Measurements from ENCODE around the gene PLCL1. TPM values are rescaled to one million over a fixed set of nuclear protein-coding genes. Genes with fewer than 3 reads are reported as not detected.

The PLCL1 gene
- total and polyA plus RNA-seq, 10 of the 15 experiments (the other 5 are each of a cell fraction or from before 2014, with no cell fraction given), result 0.03 to 1.5 (median 0.22) TPM

GRCh38 chr2:197760293-197760657 lies 44.1 kb upstream of the PLCL1 start:
- ChIA-PET POLR2A (no interaction called here), SMC1A (ENCODE audit: uncharacterized antibody, unreplicated experiment) (no interaction called here), RAD21 (ENCODE audit: unreplicated experiment) (no interaction called here), CTCF (no interaction called here)
- no peak overlapping the region for H3K9ac ChIP-seq (ENCODE audit: control insufficient read depth, insufficient read depth, low read length)
- H3K9me3 ChIP-seq (replicated peaks; ENCODE audit: control insufficient read depth, insufficient read depth, low read length), result peaks cover 5% of the 10 kb centered on the region; the same call in 2 of the 3 replicates
- no peaks in the 10 kb centered on the region for H3K4me1 ChIP-seq (ENCODE audit: control insufficient read depth, insufficient read depth, low read length)
- BruUV-seq (replicated peaks), result no TSS peak
- no peak for FAIRE-seq
- no peak overlapping the region for H2AFZ ChIP-seq (ENCODE audit: control insufficient read depth, low read depth, low read length)
- no peaks in the 10 kb centered on the region for H3K36me3 ChIP-seq (ENCODE audit: control insufficient read depth in 2 of 2, insufficient read depth in 2 of 2, low read length in 1 of 2)
- no peaks in the 10 kb centered on the region for H4K20me1 ChIP-seq (ENCODE audit: control insufficient read depth, insufficient read depth)
- no peak overlapping the region for H3K4me2 ChIP-seq (ENCODE audit: control insufficient read depth, insufficient read depth)
- no peaks in the 10 kb centered on the region for H3K79me2 ChIP-seq (ENCODE audit: control insufficient read depth, insufficient read depth, low read length)
- DNase-seq (ENCODE audit: low read depth, low spot score), result no peak
- in situ Hi-C loops (cut with MboI), result no loop called here
- intact Hi-C loops (cut with micrococcal nuclease; ENCODE audit: unreplicated experiment), result no loop called here
- no peak overlapping the region for H3K27ac ChIP-seq (ENCODE audit: control insufficient read depth, insufficient read depth)
- no peak for ATAC-seq
- no peaks in the 10 kb centered on the region for H3K27me3 ChIP-seq (replicated peaks in 1 of 2; ENCODE audit: control insufficient read depth in 2 of 2, insufficient read depth in 2 of 2, low read length in 1 of 2)
- no peak overlapping the region for H3K4me3 ChIP-seq
- WGBS (ENCODE audit: insufficient coverage, insufficient replicate concordance, low lambda C conversion rate, missing lambda C conversion rate), result 14% methylated on average over 3 of the region's 3 CpGs
- TF ChIP-seq ZNF207 (IDR thresholded peaks at IDR 0.05; ENCODE audit: borderline replicate concordance), result no peak
- no peak for TF ChIP-seq GABPA (IDR thresholded peaks at IDR 0.05; ENCODE audit: low read depth)
- TF ChIP-seq MTA3 (IDR thresholded peaks at IDR 0.05; ENCODE audit: borderline replicate concordance, low read length), result no peak
- TF ChIP-seq POU2F2 (IDR thresholded peaks at IDR 0.05; ENCODE audit: borderline replicate concordance, low read depth, low read length), result no peak
- no peak for TF ChIP-seq IRF5 (IDR thresholded peaks at IDR 0.05; ENCODE audit: borderline replicate concordance)
- TF ChIP-seq, protein P1, sequence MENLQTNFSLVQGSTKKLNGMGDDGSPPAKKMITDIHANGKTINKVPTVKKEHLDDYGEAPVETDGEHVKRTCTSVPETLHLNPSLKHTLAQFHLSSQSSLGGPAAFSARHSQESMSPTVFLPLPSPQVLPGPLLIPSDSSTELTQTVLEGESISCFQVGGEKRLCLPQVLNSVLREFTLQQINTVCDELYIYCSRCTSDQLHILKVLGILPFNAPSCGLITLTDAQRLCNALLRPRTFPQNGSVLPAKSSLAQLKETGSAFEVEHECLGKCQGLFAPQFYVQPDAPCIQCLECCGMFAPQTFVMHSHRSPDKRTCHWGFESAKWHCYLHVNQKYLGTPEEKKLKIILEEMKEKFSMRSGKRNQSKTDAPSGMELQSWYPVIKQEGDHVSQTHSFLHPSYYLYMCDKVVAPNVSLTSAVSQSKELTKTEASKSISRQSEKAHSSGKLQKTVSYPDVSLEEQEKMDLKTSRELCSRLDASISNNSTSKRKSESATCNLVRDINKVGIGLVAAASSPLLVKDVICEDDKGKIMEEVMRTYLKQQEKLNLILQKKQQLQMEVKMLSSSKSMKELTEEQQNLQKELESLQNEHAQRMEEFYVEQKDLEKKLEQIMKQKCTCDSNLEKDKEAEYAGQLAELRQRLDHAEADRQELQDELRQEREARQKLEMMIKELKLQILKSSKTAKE (IDR thresholded peaks at IDR 0.05; ENCODE audit: low read depth, poor library complexity, severe bottlenecking), result no peak
- no peak for TF ChIP-seq POLR2AphosphoS2 (IDR thresholded peaks at IDR 0.05; ENCODE audit: low read depth, low read length)
- TF ChIP-seq ESRRA (IDR thresholded peaks at IDR 0.05; ENCODE audit: low read length), result no peak
- TF ChIP-seq SREBF2 (IDR thresholded peaks at IDR 0.05; ENCODE audit: low read length), result no peak
- TF ChIP-seq RCOR1 (conservative IDR thresholded peaks at IDR 0.05; ENCODE audit: low read depth, low read length), result no peak
- TF ChIP-seq NFYB (IDR thresholded peaks at IDR 0.05; ENCODE audit: insufficient read depth, low read depth, low read length), result no peak
- TF ChIP-seq, protein P2, sequence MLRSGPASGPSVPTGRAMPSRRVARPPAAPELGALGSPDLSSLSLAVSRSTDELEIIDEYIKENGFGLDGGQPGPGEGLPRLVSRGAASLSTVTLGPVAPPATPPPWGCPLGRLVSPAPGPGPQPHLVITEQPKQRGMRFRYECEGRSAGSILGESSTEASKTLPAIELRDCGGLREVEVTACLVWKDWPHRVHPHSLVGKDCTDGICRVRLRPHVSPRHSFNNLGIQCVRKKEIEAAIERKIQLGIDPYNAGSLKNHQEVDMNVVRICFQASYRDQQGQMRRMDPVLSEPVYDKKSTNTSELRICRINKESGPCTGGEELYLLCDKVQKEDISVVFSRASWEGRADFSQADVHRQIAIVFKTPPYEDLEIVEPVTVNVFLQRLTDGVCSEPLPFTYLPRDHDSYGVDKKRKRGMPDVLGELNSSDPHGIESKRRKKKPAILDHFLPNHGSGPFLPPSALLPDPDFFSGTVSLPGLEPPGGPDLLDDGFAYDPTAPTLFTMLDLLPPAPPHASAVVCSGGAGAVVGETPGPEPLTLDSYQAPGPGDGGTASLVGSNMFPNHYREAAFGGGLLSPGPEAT (IDR thresholded peaks at IDR 0.05; ENCODE audit: low read depth), result no peak
- no peak for TF ChIP-seq SIX5 (IDR thresholded peaks at IDR 0.05; ENCODE audit: low read depth, low read length, severe bottlenecking)
- no peak for TF ChIP-seq RAD51 (IDR thresholded peaks at IDR 0.05)
- no peak for TF ChIP-seq GATAD2B (conservative IDR thresholded peaks at IDR 0.05; ENCODE audit: low read depth)
- no peak for TF ChIP-seq KAT2A (conservative IDR thresholded peaks at IDR 0.05; ENCODE audit: control insufficient read depth, low read depth, low read length)
- TF ChIP-seq TARDBP (IDR thresholded peaks at IDR 0.05; ENCODE audit: borderline replicate concordance), result no peak
- TF ChIP-seq REST (IDR thresholded peaks at IDR 0.05; ENCODE audit: low read depth, low read length), result no peak
